Hepatocyte (in vitro differentiated cells): Measurements from ENCODE around the gene THNSL1.

Experiments used
- EZH2 ChIP-seq: fragments of 200-600 bp; sonication (generic); IDR thresholded peaks from 2 replicates; pipeline ENCODE4 v1.6.1; 2016; ENCODE audit warnings: antibody characterized with exemption, mild to moderate bottlenecking, borderline replicate concordance
- EZH2phosphoT487 ChIP-seq: fragments of 200-600 bp; sonication (generic); IDR thresholded peaks from one replicate; pipeline ENCODE4 v1.6.1; 2018; ENCODE audit warnings: antibody characterized with exemption, mild to moderate bottlenecking, low read depth, moderate library complexity; ENCODE audit not compliant: unreplicated experiment, severe bottlenecking
- TF ChIP-seq, protein P1 (sequence below): fragments of 200-600 bp; sonication (generic); IDR thresholded peaks from 2 replicates; pipeline ENCODE4 v1.5.1; 2016; ENCODE audit warnings: antibody characterized with exemption, mild to moderate bottlenecking; ENCODE audit not compliant: poor library complexity

DNA sequence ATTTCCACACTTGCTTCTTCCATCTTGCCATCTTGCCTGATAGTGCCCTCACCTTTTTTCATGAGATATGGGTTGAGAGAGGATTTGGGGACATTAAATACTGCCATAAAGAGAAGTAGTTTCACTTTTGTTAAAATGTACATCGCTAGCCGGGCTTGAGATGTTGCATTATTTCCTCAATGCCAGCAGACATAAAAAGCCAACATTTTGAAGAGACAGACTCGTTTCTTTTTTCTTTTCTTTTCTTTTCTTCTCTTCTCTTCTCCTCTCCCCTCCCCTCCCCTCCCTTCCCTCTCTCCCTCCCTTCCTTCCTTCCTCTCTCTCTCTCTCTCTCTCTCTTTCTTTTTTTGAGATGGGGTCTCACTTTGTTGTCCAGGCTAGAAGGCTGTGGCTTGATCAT lies 18.4 kb upstream of the THNSL1 start:
- TF ChIP-seq, protein P1, sequence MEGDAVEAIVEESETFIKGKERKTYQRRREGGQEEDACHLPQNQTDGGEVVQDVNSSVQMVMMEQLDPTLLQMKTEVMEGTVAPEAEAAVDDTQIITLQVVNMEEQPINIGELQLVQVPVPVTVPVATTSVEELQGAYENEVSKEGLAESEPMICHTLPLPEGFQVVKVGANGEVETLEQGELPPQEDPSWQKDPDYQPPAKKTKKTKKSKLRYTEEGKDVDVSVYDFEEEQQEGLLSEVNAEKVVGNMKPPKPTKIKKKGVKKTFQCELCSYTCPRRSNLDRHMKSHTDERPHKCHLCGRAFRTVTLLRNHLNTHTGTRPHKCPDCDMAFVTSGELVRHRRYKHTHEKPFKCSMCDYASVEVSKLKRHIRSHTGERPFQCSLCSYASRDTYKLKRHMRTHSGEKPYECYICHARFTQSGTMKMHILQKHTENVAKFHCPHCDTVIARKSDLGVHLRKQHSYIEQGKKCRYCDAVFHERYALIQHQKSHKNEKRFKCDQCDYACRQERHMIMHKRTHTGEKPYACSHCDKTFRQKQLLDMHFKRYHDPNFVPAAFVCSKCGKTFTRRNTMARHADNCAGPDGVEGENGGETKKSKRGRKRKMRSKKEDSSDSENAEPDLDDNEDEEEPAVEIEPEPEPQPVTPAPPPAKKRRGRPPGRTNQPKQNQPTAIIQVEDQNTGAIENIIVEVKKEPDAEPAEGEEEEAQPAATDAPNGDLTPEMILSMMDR = no peak
- TF ChIP-seq EZH2 (no peak), EZH2phosphoT487 (no peak)
